HG03442 (cell line): ENCODE data around the gene COA7.
"Not testable (repeated sequence)": the region's sequence is repeated elsewhere in the genome, so short reads cannot be mapped to it uniquely, and the experiment has no call there.

Experiments used
- ATAC-seq: cut with Tn5 transposase; IDR thresholded peaks from one replicate; pipeline ENCODE4 v1.9.1; 2021; ENCODE audit warnings: mild to moderate bottlenecking, moderate library complexity; ENCODE audit not compliant: unreplicated experiment

Gene COA7

DNA sequence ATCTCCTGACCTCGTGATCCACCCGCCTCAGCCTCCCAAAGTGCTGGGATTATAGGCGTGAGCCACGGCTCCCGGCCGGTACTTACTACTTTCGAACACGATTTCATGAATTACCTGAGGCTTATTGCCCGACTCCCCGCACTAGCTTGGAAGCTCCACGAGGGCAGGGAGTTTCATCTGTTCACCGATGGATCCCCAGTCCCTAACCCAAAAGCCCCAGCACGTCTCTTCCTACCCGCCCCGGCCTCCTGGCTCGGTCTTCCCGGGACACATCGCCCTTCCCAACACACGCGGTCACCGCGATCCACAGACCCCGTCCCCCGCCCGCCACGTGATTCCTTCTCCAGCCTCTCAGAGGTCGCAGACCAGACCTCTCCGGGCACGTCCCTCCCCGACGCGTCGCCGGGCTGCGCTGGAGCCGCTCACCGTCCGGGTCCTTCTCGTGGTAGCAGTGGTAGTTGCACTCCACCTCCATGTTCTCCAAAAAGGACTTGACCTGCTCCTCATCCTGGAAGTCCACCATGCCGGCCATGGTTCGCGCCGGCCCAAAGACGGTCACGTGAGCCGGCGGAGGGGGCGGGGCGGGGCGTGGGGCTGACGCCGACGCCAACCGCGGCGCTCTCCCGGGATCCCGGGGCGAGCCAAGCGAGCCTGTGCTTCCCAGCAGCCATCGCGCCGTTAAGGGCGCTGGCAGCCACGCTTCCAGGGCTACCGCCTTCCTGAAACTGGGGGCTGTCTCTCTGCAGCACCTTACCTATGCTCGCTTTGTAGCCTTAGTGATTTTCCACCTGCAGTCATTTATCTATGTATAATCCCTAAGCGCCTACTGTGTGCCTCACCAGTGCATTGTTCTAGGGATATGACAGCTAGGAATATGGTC lies at the start of gene COA7:
COA7 (minus strand) TSS at position 553 of the 880 bp plus-strand sequence; CDS start at position 532, 21 bp downstream.
- peak; percentile 54 for ATAC-seq

DNA sequence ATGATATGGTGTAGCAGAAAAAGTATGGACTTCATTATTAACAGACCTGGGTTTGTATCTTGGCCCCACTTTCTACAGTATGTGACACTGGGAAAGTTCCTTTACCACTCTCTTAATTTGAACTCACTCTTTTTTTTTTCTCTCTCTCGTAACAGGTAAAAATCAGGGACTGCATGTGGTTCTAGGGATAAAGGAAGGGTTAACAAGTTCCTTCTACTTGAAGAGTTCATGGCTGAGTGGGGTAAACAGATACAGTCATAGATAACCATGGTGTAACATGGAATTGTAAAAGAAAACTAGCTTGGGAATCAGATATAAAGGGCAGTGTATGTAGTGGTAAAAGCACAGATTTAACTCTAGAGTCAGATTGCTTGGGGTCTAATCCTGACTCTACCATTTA lies 49.3 kb upstream of the COA7 start:
- ATAC-seq = no peak

DNA sequence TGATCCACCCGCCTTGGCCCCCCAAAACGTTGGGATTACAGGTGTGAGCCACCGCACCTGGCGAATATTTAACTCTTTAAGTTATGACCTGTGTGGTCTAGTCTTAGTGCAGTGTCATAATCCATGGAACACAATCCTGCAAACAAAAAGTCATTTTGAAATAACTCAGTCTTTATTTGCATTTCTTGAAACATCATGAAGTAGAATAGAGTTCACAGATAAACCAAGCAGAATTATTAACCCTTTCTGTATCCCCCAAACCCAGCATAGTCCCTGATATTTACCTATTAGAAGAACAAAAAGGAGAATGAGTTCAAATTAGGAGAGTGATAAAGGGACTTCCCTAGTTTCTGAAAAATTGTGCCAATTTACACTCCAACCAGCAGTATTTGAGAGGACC lies 48.0 kb upstream of the COA7 start:
- no peak for ATAC-seq

DNA sequence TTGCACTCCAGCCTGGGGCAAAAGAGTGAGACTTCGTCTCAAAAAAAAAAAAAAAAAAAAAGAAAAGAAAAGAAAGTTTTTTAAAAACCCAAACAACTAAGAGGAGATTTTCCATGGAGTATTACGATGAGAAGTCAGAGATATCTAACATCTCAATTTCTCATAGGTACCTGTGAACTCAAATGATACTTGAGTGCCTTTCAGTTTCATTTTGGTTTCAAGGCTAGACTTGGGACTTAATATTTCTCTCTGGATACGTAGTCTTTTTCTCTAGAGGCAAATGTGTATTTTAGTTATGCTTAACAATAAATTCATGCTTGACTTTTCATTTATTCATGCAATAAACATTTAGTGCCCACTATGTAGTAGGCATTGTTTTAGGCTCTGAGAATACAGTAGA lies 43.1 kb upstream of the COA7 start:
- no peak for ATAC-seq

DNA sequence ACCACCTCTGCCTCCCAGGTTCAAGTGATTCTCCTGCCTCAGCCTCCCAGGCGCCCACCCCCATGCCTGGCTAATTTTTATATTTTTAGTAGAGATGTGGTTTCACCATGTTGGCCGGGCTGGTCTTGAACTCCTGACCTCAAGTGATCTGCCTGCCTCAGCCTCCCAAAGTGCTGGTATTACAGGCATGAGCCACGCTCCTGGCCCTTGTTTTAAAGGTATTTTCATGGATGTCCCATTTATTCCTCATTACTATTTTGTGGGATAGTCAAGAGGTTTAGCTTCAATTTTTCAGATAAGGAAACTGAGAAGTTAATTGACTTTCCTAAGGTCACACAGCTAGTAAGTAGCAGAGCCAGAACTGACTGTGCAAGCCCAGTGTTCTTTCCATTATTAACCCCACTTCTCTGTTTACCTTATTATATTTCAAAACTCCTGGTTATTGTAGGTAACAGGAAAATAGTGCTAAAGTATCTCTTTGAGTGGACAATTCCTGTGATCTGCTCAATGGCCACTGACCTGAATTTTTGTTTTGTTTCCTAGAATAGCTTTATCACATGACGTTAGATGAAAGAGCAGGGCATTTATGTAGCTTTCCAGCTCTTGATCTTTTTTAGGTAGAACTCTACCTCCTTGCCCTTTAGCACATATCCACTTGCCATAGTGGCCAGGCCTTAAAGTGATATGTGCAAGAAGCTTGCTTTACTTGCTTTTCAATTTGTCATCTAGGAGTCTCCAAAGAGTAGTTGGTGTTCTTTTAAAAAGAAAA lies 41.7 kb upstream of the COA7 start:
- no peak for ATAC-seq

DNA sequence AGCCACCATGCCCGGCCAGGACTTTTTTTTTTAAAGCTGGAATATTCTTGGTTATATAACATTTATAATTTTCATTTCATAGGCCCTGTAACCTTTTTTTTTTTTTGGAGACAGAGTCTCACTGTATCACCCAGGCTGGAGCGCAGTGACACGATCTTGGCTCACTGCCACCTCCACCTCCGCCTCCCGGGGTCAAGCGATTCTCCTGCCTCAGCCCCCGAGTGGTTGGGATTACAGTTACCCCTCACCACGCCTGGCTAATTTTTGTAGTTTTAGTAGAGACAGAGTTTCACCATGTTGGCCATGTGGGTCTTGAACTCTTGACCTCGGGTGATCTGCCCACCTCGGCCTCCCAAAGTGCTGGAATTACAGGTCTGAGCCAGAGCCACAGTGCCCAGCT lies 40.7 kb upstream of the COA7 start:
- ATAC-seq = no peak

DNA sequence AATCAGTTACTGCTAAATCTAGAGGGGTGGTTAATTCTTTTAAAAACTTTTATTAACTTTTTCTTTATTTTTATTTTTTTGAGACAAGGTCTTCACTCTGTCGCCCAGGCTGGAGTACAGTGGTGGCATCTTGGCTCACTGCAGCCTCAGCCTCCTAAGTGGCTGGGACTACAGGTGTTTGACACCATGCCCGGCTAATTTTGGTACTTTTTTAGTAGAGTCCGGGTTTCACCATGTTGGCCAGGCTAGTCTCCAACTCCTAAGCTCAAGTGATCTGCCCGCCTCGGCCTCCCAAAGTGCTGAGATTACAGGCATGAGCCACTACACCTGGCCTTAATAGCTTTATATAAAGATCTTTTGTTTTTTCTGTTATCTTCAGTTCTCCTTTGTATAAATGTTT lies 40.0 kb upstream of the COA7 start:
- no peak for ATAC-seq

DNA sequence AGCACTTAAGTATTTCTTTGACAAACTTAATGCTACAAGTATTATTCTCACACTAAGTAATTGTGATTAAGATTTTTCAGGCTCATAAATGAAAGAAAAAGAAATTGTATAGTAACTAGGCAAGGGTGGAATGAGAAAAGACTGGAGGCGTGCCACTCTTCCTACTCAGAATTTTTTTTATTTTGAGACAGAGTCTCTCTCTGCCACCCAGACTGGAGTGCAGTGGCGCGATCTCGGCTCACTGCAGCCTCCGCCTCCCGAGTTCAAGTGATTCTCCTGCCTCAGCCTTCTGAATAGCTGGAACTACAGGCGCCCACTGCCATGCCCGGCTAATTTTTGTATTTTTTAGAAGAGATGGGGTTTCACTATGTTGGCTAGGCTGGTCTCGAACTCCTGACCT lies 37.2 kb upstream of the COA7 start:
- not testable (repeated sequence) for ATAC-seq

DNA sequence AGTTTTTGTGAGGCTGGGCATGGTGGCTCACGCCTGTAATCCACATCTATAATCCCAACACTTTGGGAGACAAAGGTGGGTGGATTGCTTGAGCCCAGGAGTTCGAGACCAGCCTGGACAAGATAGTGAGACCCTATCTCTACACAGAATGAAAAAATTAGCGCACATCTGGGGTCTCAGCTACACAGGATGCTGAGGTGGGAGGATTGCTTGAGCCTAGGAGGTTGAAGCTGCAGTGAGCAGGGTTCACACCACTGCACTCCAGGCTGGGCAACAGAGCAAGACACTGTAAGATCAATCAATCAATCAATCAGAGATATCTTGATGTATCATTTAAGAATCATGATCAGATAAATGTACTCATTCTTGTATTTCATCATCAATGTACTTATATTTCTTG lies 35.2 kb upstream of the COA7 start:
- no peak for ATAC-seq

DNA sequence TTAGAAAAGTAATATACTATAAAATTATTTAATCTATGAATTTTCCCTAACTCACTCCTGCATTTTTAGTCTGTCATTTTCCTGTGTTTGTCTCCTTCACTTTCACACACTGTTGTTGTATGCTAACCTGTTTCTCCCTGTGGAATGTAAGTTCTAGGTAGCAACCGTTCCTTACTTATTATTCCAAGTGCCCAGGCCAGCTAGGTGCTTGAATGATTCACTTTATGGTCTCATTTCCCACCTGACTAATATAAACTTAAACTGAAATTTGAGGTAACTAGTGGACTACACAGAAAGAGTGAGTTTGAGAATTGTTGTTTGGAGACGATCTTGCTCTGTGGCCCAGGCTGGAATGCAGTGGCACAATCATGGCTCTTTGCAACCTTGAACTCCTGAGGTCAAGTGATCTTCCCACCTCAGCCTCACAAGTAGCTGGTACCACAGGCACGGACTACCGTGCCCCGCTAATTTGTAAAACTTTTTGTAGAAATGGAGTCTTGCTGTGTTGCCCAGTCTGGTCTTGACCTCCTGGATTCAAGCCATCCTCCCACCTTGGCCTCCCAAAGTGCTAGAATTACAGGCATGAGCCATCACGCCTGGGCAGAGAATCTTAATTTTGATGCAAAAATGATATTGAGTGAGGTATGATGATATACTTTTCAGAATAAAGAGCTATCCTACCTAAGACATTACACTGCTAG lies 30.0 kb upstream of the COA7 start:
- no peak for ATAC-seq

DNA sequence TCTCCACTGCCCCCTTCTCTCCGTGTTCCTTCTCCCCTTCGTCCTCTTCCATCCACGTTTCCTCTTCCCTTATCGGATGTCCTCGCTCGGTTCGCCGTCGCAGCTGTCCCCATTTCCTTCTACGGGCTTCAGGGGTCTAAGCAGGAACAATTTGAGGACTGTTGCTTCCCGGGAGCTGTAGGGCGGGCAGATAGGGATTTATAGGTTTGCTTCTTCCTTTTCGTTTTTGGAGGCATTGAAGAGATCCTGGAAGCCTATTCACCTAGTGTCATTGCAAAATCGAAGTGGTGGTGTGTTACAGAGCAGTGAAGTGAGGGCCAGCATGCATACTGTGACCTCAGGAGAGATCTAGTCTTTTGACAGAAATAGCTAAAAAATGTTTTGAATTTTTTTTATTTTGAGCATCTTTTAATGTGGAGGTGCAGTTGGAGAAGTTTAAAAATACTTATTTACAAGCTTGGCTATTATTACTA lies 29.0 kb upstream of the COA7 start:
- no peak for ATAC-seq

DNA sequence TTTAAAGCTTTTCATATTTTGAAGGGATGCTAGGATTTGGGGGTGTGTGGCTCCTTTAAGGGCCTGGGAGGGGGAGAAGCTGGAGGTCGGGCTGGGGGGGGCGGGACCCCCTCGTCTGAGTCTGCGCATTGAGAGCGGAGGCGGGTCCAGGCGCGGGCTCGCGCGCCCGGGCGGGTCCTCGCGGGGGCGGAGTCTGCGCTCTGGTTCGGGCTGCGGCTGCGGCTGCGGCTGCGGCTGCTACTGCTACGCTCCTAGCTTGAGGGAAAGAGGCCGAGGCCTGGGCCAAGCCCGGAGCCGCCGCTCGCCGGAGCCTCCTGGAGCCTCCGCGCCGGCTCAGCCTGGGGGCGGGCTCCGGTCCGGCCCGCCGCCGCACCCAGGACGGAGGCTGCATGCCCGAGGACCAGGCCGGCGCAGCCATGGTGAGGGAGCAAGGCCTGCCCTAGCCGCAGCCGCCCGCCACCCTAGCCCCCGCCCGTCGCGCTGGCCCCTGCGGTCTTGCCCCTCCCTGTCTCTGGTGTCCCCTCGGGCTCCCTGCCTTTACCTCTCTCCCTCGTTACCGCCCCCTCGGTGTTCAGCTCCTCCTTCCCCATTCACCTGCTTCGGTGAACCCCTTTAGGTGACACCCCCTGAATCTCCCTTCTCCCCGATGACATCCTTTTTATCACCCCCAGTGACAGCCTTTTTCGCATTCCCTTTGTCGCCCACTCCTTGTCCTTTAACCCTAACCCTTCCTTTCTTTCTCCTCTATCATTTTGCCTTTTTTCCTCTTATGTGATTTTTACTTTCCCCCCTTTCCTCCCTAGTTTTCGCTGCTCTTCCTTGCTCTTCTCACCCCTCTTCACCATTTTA lies 28.3 kb upstream of the COA7 start, which contains the start of gene ZYG11B:
ZYG11B (plus strand) TSS at position 189 of the 849 bp plus-strand sequence; CDS start at position 390, 201 bp downstream.
- peak; percentile 89 for ATAC-seq

DNA sequence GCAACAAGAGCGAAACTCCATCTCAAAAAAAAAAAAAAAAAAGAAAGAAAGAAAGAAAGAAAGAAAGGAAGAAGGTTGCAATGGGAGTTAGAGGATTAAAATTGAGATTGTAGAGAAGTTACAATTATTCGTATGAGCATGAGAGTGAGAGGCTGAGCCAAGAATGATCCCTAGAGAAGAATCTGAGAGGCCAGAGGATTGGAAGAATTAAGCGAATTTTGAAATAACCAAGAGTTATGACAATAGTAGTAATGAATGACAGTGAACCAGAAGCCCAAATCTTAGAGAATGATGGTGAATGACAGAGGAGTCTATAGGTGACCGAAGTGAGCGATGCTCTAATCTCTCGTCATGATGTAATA lies 27.7 kb upstream of the COA7 start:
- no peak for ATAC-seq

DNA sequence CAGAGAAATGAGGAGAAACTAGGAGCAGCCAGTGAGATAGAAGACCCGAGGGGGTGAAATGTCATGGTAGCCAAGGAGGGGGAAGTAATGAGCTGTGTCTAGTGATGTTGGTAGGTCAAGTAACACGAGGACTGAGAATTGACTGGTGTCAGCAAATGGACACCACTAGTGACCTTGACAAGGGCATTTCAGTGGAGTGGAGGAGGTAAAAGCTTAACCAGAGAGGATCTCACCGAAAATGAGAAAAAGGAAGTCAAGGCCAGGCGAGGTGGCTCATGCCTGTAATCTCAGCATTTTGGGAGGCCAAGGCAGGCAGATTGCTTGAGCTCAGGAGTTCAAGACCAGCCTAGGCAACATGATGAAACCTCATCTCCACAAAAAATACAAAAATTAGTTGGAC lies 25.1 kb upstream of the COA7 start:
- no peak for ATAC-seq

DNA sequence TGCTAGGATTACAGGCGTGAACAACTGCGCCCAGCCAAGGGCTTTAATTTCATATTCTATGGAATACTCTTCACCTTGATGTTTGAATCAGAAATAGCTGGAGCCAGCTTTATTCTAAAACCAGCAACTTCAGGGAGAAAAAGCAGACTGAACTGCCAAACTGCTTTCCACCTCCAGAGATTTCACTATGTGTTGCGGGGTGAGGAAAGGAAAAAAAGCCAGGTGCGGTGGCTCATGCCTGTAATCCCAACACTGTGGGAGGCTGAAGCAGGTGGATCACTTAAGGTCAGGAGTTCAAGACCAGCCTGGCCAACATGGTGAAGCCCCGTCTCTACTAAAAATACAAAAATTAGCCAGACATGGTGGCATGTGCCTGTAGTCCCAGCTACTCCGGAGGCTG lies 17.1 kb upstream of the COA7 start:
- ATAC-seq = not testable (repeated sequence)

DNA sequence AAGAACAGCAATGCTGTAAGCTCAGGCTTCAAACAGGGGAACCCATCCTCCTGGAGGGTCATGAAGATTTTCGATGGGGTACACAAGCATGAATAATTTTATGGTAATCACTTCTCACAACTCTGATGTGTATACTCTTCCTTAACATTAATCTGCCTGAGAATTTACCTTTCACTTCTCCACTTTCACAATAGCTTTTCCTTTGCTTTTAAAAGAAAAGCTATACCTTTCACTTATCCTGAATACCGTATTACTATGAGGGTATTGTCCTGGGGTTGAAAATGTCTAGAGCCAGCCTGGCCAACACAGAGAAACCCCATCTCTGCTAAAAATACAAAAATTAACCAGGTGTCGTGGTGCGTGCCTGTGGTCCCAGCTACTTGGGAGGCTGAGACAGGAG lies 15.4 kb upstream of the COA7 start:
- ATAC-seq = no peak

DNA sequence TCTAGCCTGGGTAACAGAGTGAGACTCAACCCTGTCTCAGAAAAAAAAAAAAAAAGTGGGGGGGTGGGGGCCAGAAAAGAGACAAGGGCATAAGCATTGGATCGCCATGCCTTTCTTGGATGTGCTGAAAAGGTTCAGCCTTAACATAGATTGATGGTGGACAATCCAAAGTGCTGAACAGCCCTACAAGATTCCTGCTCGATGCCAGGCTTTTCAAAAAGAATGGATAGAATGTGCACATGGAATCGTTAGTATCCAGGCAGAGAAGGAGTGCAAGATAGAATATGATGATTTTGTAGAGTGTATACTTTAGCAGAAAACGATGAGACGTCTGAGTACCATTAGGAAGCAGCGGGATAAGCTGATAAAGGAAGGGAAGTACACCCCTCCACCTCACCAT lies 10.9 kb upstream of the COA7 start:
- ATAC-seq = no peak

DNA sequence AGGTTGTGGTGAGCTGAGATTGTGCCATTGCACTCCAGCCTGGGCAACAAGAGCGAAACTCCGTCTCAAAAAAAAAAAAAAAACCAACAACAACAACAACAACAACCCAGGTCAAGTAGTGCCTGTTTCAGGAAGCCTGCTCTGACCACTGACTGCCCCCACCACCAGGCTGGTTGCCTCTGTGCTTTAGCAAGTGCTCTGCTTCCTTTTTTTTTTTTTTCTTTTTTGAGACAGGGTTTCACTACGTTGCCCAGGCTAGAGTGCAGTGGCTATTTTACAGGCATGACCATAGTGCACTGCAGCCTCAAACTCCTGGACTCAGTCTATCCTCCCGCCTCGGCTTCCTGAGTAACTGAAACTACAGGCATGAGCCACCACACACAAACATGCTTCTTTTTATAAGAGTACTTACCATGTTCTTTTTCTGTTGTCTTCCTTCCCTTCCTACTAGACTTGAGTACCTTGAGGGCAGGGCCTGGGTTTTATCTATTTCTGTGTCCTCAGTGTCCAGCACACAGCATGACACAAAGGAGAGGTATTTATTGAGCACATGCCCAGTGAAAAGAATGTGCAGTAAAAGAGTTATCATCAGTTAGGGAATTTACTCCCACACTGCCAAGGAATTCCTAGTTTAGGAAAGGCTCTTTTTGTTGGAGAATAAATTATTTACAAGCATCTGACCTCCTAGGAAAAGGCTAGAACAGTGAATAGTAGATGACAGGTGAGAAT lies 9.9 kb upstream of the COA7 start:
- no peak for ATAC-seq
